Measurements from ENCODE around the gene IFNAR1. TPM values are rescaled to one million over a fixed set of nuclear protein-coding genes. Genes with fewer than 3 reads are reported as not detected.
A peak's percentile ranks its signal among the peaks of the same experiment; 100 is the strongest.
"Not testable (repeated sequence)": the region's sequence is repeated elsewhere in the genome, so short reads cannot be mapped to it uniquely, and the experiment has no call there.

IFNAR1 gene
- total RNA-seq, 1 donor = 4.6 TPM

- no peak for DNase-seq (ENCODE audit: low read depth in 2 of 3, low spot score in 2 of 3)
Observed at GRCh38 chr21:33305938-33306337, 18.8 kb upstream of the IFNAR1 start.

- peak in 2 of 3 donors; percentile 50 to 88 for DNase-seq (ENCODE audit: low read depth in 2 of 3, low spot score in 2 of 3)
Observed at GRCh38 chr21:33308586-33309490, 15.9 kb upstream of the IFNAR1 start.

- no peak for DNase-seq (ENCODE audit: low read depth in 2 of 3, low spot score in 2 of 3)
Observed at GRCh38 chr21:33309778-33310177, 15.0 kb upstream of the IFNAR1 start.

GRCh38 chr21:33312121-33312520 lies 12.6 kb upstream of the IFNAR1 start:
- no peak for DNase-seq (ENCODE audit: low read depth in 2 of 3, low spot score in 2 of 3)

GRCh38 chr21:33313183-33313582 lies 11.6 kb upstream of the IFNAR1 start:
- DNase-seq (ENCODE audit: low read depth in 2 of 3, low spot score in 2 of 3) = no peak

GRCh38 chr21:33313611-33314010 lies 11.2 kb upstream of the IFNAR1 start:
- DNase-seq (ENCODE audit: low read depth in 2 of 3, low spot score in 2 of 3) = no peak

- no peak for DNase-seq (ENCODE audit: low read depth in 2 of 3, low spot score in 2 of 3)
Observed at GRCh38 chr21:33314111-33314510, 10.7 kb upstream of the IFNAR1 start.

- no peak for DNase-seq (ENCODE audit: low read depth in 2 of 3, low spot score in 2 of 3)
Observed at GRCh38 chr21:33315946-33316710, 8.6 kb upstream of the IFNAR1 start.

- no peak for DNase-seq (ENCODE audit: low read depth in 2 of 3, low spot score in 2 of 3)
Observed at GRCh38 chr21:33317145-33317544, 7.6 kb upstream of the IFNAR1 start.

- DNase-seq (ENCODE audit: low read depth in 2 of 3, low spot score in 2 of 3) = no peak
Observed at GRCh38 chr21:33317786-33318486, 6.8 kb upstream of the IFNAR1 start.

GRCh38 chr21:33321005-33321404 lies 3.8 kb upstream of the IFNAR1 start:
- peak in 1 of 3 donors; percentile 56 for DNase-seq (ENCODE audit: low read depth in 2 of 3, low spot score in 2 of 3)

GRCh38 chr21:33323610-33324009 lies 1.2 kb upstream of the IFNAR1 start:
- not testable (repeated sequence) for DNase-seq (ENCODE audit: low read depth in 2 of 3, low spot score in 2 of 3)

- peak; percentile 65 to 79 (median 77) for DNase-seq (ENCODE audit: low read depth in 2 of 3, low spot score in 2 of 3)
Observed at GRCh38 chr21:33325222-33326067, 675 bp downstream of the IFNAR1 start.

- no peak for DNase-seq (ENCODE audit: low read depth in 2 of 3, low spot score in 2 of 3)
Observed at GRCh38 chr21:33327326-33327725, 2.6 kb downstream of the IFNAR1 start.

- DNase-seq (ENCODE audit: low read depth in 2 of 3, low spot score in 2 of 3) = no peak
Observed at GRCh38 chr21:33327792-33328433, 3.1 kb downstream of the IFNAR1 start.

GRCh38 chr21:33330726-33331125 lies 6.0 kb downstream of the IFNAR1 start:
- DNase-seq (ENCODE audit: low read depth in 2 of 3, low spot score in 2 of 3) = no peak

- DNase-seq (ENCODE audit: low read depth in 2 of 3, low spot score in 2 of 3) = no peak
Observed at GRCh38 chr21:33332143-33332542, 7.4 kb downstream of the IFNAR1 start.

- no peak for DNase-seq (ENCODE audit: low read depth in 2 of 3, low spot score in 2 of 3)
Observed at GRCh38 chr21:33334191-33334590, 9.4 kb downstream of the IFNAR1 start.

- no peak for DNase-seq (ENCODE audit: low read depth in 2 of 3, low spot score in 2 of 3)
Observed at GRCh38 chr21:33334824-33335223, 10.1 kb downstream of the IFNAR1 start.

- no peak for DNase-seq (ENCODE audit: low read depth in 2 of 3, low spot score in 2 of 3)
Observed at GRCh38 chr21:33339135-33339534, 14.4 kb downstream of the IFNAR1 start.
